K562 (cell line): ENCODE measurements around the gene MBL2. TPM values are rescaled to one million over a fixed set of nuclear protein-coding genes. Genes with fewer than 3 reads are reported as not detected.

Experiments used
- ATAC-seq: fragments of 200-7000 bp; cut with Tn5 transposase; 3 replicates; pipeline ENCODE4 v1.9.1; 2020; ENCODE audit warnings: moderate library complexity
- BruUV-seq: library from RNA; stranded (reverse); fragments of 400-500 nt; replicated peaks from 2 replicates; lab custom pipeline; 2021; lab: Mats Ljungman, UMichigan
- CTCF ChIA-PET: fragments of 300-600 bp; formaldehyde crosslinking; extraction: SDS; loops from one replicate; lab custom pipeline; 2021; ENCODE audit warnings: low intra/inter-chr PET ratio; lab: Yijun Ruan, JAX
- POLR2A ChIA-PET: fragments of 300-600, 350-650 bp; sonication (Branson Sonifier 250); formaldehyde crosslinking; extraction: SDS; loops from one replicate; lab custom pipeline; 2021; ENCODE audit warnings: antibody characterized with exemption, inconsistent platforms; lab: Yijun Ruan, JAX
- DNase-seq, 4 experiments: peaks; one replicate each; pipeline versions ENCODE4 v3.0.0 to v3.0.0-alpha.2; 2011 to 2018; ENCODE audit warnings: low spot score in 3 of 4, mixed read lengths in 3 of 4; ENCODE audit errors: extremely low read depth in 1 of 4
- FAIRE-seq: peaks from 2 replicates; lab custom pipeline; 2011; peaks lifted over from hg19 to GRCh38; lab: Jason Lieb, UNC
- H2AFZ ChIP-seq: 2 replicates; pipeline ENCODE4 v1.6.0; 2011; ENCODE audit warnings: low read depth, low read length, control low read depth, inconsistent platforms
- H3K27ac ChIP-seq: fragments of 200-600 bp; 3 replicates; pipeline ENCODE4 v1.8.0; 2011; ENCODE audit warnings: low read depth, mild to moderate bottlenecking, control low read depth, inconsistent platforms, low read length, moderate library complexity, mixed read lengths; ENCODE audit errors: extremely low read depth
- H3K27me3 ChIP-seq, 2 experiments: fragments of 300-600 bp in 1 of 2; 2 replicates in 1 of 2; 3 replicates in 1 of 2; pipeline versions ENCODE4 v1.6.0 to v1.8.0; 2011; ENCODE audit warnings: inconsistent platforms in 2 of 2, low read length in 2 of 2, mild to moderate bottlenecking in 1 of 2, mixed read lengths in 1 of 2, moderate library complexity in 1 of 2; ENCODE audit not compliant: control insufficient read depth in 2 of 2, insufficient read depth in 2 of 2
- H3K36me3 ChIP-seq: fragments of 300-600 bp; 3 replicates; pipeline ENCODE4 v1.8.0; 2011; ENCODE audit warnings: mild to moderate bottlenecking, low read length, inconsistent platforms; ENCODE audit not compliant: control insufficient read depth, insufficient read depth
- H3K4me1 ChIP-seq, 2 experiments: fragments of 200-600 bp in 1 of 2; replicated peaks in 1 of 2; 2 replicates in 1 of 2; 3 replicates in 1 of 2; pipeline versions ENCODE4 v1.5.1 to v1.8.0; 2011; ENCODE audit warnings: inconsistent platforms in 2 of 2, low read length in 2 of 2, mild to moderate bottlenecking in 1 of 2, mixed read lengths in 1 of 2, moderate library complexity in 1 of 2; ENCODE audit not compliant: control insufficient read depth in 2 of 2, insufficient read depth in 2 of 2
- H3K4me2 ChIP-seq: 2 replicates; pipeline ENCODE4 v1.6.1; 2011; ENCODE audit warnings: low read length, control low read depth, inconsistent platforms, mixed read lengths; ENCODE audit not compliant: insufficient read depth
- H3K4me3 ChIP-seq: fragments of 200-600 bp; sonication (generic), shearing (Covaris generic); 2 replicates; pipeline ENCODE4 v1.5.1; 2016; ENCODE audit warnings: control low read depth, inconsistent platforms
- H3K79me2 ChIP-seq: fragments of 200-600 bp; 3 replicates; pipeline ENCODE4 v1.8.0; 2011; ENCODE audit warnings: low read length, inconsistent platforms; ENCODE audit not compliant: control insufficient read depth, insufficient read depth
- H3K9ac ChIP-seq, 2 experiments: 2 replicates each; pipeline versions ENCODE4 v1.6.0 to v1.6.1; 2011; ENCODE audit warnings: low read depth in 2 of 2, low read length in 2 of 2, control low read depth in 1 of 2, inconsistent platforms in 1 of 2, mild to moderate bottlenecking in 1 of 2, mixed read lengths in 1 of 2; ENCODE audit not compliant: insufficient read depth in 1 of 2
- H3K9me1 ChIP-seq: one replicate; pipeline ENCODE4 v1.6.0; 2011; ENCODE audit warnings: inconsistent platforms, mild to moderate bottlenecking, low read length, moderate library complexity; ENCODE audit not compliant: control insufficient read depth, insufficient read depth
- H3K9me3 ChIP-seq: replicated peaks from 2 replicates; pipeline ENCODE4 v1.5.1; 2011; ENCODE audit warnings: low read depth, low read length, inconsistent platforms; ENCODE audit not compliant: control insufficient read depth, insufficient read depth
- H4K20me1 ChIP-seq: replicated peaks from 2 replicates; pipeline ENCODE4 v1.6.1; 2011; ENCODE audit warnings: low read length, inconsistent platforms, mixed read lengths; ENCODE audit not compliant: control insufficient read depth, insufficient read depth
- ARID3A ChIP-seq: IDR thresholded peaks from 2 replicates; pipeline ENCODE4 v1.6.1; 2012; ENCODE audit warnings: low read depth, low read length, improper control_type of control experiment, borderline replicate concordance
- DPF2 ChIP-seq: fragments of 450-650 bp; IDR thresholded peaks from 2 replicates; pipeline ENCODE4 v1.6.1; 2016
- HIVEP1 ChIP-seq: fragments of 250-450 bp; sonication (Bioruptor Pico); IDR thresholded peaks from 2 replicates; pipeline ENCODE4 v1.4.0; 2020; ENCODE audit warnings: mild to moderate bottlenecking
- HOMEZ ChIP-seq: fragments of 250-450 bp; sonication (Bioruptor Pico); IDR thresholded peaks from 2 replicates; pipeline ENCODE4 v1.4.0; 2020; ENCODE audit warnings: mild to moderate bottlenecking, moderate library complexity
- MED1 ChIP-seq: sonication (generic); formaldehyde crosslinking; IDR thresholded peaks from 2 replicates; pipeline ENCODE4 v1.8.1; 2023; ENCODE audit warnings: missing genetic modification reagents, borderline replicate concordance
- SAFB ChIP-seq: fragments of 200-400 bp; formaldehyde crosslinking; IDR thresholded peaks from 2 replicates; pipeline ENCODE4 v1.6.1; 2017; ENCODE audit warnings: low read depth, low read length, borderline replicate concordance
- TSHZ1 ChIP-seq: fragments of 250-450 bp; sonication (Bioruptor Pico); IDR thresholded peaks from 2 replicates; pipeline ENCODE4 v1.4.0; 2020; ENCODE audit warnings: mild to moderate bottlenecking, moderate library complexity
- ZNF143 ChIP-seq: sonication (generic); formaldehyde crosslinking; IDR thresholded peaks from 2 replicates; pipeline ENCODE4 v1.9.0; 2022; ENCODE audit warnings: mild to moderate bottlenecking, missing genetic modification reagents
- WGBS: fragments of 100-300 bp; shearing (Covaris generic); methylation state at CpG from one replicate; pipeline ENCODE4 v1.1.6; 2016; ENCODE audit warnings: low coverage, mixed read lengths; ENCODE audit not compliant: insufficient coverage; ENCODE audit errors: missing lambda C conversion rate; 5-methylcytosine and 5-hydroxymethylcytosine counted together
- in situ Hi-C: fragments of 300-500 bp; cut with MboI; formaldehyde crosslinking; loops from 4 replicates; pipeline ENCODE4 v1.15.0; 2018; ENCODE audit warnings: inconsistent platforms, mixed read lengths
- intact Hi-C: fragments of 100-400 bp; cut with micrococcal nuclease; formaldehyde crosslinking; loops from 2 replicates; pipeline ENCODE4 v1.14.2; 2022
- polyA plus RNA-seq, 8 experiments: library from polyadenylated mRNA; depleted of rRNA in 4 of 8; stranded (reverse) in 5 of 8; unstranded in 3 of 8; fragments of >200 nt; fragmentation: Nextera tagmentation in 2 of 8; fragmentation: Illumina TruSeq in 1 of 8; extraction: Ambion mirVana in 2 of 8; extraction: Trizol in 1 of 8; gene quantifications; 2 replicates each; pipeline versions ENCODE4 v1.2.1 to v1.2.3, GENCODE V29; 2011 to 2014; ENCODE audit warnings: inconsistent platforms in 1 of 8, missing spikeins in 1 of 8
- total RNA-seq, 7 experiments: library from RNA; depleted of rRNA in 6 of 7; stranded (reverse); fragments of >200 nt in 6 of 7; fragmentation: Illumina TruSeq in 2 of 7; extraction: Trizol in 2 of 7; gene quantifications; 2 replicates each; pipeline versions ENCODE4 v1.2.1 to v1.2.3, GENCODE V29; 2011 to 2021; ENCODE audit warnings: low replicate concordance in 1 of 7

MBL2 gene
- total and polyA plus RNA-seq, 9 of the 15 experiments (the other 6 are each of a cell fraction or from before 2014, with no cell fraction given): not detected

- no peaks in the 10 kb centered on the region for H3K4me1 ChIP-seq
- H3K4me2 ChIP-seq: no peak overlapping the region
- H3K79me2 ChIP-seq: no peaks in the 10 kb centered on the region
- no peak overlapping the region for H3K9ac ChIP-seq
- intact Hi-C loops: no loop called here
- no peak for ATAC-seq
- in situ Hi-C loops: no loop called here
- no peaks in the 10 kb centered on the region for H3K36me3 ChIP-seq
- no peak for FAIRE-seq
- POLR2A ChIA-PET: no interaction called here
- H3K9me3 ChIP-seq: no peaks in the 10 kb centered on the region
- no peak for TF ChIP-seq HIVEP1 (CRISPR knock-in tag)
- no peak for DNase-seq
- no peaks in the 10 kb centered on the region for H3K9me1 ChIP-seq
- no peaks in the 10 kb centered on the region for H3K27me3 ChIP-seq
- H3K4me3 ChIP-seq: no peak overlapping the region
- no peaks in the 10 kb centered on the region for H4K20me1 ChIP-seq
- H3K27ac ChIP-seq: no peak overlapping the region
- H2AFZ ChIP-seq: no peak overlapping the region
- CTCF ChIA-PET: no interaction called here
- WGBS: 1% methylated on average over 4 of the region's 4 CpGs
- BruUV-seq: no TSS peak
Measured at GRCh38 chr10:52756295-52756694, 16.3 kb downstream of the MBL2 start.

- no peaks in the 10 kb centered on the region for H3K79me2 ChIP-seq
- FAIRE-seq (no peak), ATAC-seq (no peak), DNase-seq (no peak)
- WGBS: under 1% methylated on average over 5 of the region's 5 CpGs
- BruUV-seq: no TSS peak
- H3K36me3 ChIP-seq: no peaks in the 10 kb centered on the region
- intact Hi-C loops: no loop called here
- no peak overlapping the region for H3K4me2 ChIP-seq
- in situ Hi-C loops: no loop called here
- POLR2A ChIA-PET: interaction anchor here (0.8 kb wide), 1 partner anchor 111 kb away, joined by 3 read pairs; no protein-coding TSS in a partner anchor
- no peaks in the 10 kb centered on the region for H4K20me1 ChIP-seq
- H3K4me3 ChIP-seq: no peak overlapping the region
- H3K4me1 ChIP-seq: no peaks in the 10 kb centered on the region
- no peaks in the 10 kb centered on the region for H3K27me3 ChIP-seq
- H2AFZ ChIP-seq: no peak overlapping the region
- CTCF ChIA-PET: no interaction called here
- 0 out of 2 replicates have a peak, but pooled peaks cover 4% of the 10 kb centered on the region for H3K9me3 ChIP-seq
- H3K9me1 ChIP-seq: no peaks in the 10 kb centered on the region
- H3K27ac ChIP-seq: no peak overlapping the region
- no peak overlapping the region for H3K9ac ChIP-seq
- TF ChIP-seq HOMEZ (CRISPR knock-in tag) (no peak), TSHZ1 (CRISPR knock-in tag) (no peak), MED1 (CRISPR knock-in tag) (no peak), DPF2 (no peak), ARID3A (no peak), SAFB (no peak), ZNF143 (CRISPR knock-in tag) (no peak)
Measured at GRCh38 chr10:52755297-52756062, 17.1 kb downstream of the MBL2 start.
